SU-DHL-6 (cell line): ENCODE results near the gene ZWILCH.

Experiments
- EZH2phosphoT487 ChIP-seq: fragments of 200-600 bp; sonication (generic), shearing (Covaris generic); conservative IDR thresholded peaks from 2 replicates; pipeline ENCODE4 v1.6.1; 2018; ENCODE audit warnings: mild to moderate bottlenecking, antibody characterized with exemption, low read length, moderate library complexity, mixed read lengths
- TF ChIP-seq, protein P1 (sequence below): fragments of 200-600 bp; sonication (generic); IDR thresholded peaks from one replicate; pipeline ENCODE4 v1.5.1; 2017; ENCODE audit warnings: antibody characterized with exemption, mild to moderate bottlenecking, low read length, moderate library complexity; ENCODE audit not compliant: insufficient read depth, poor library complexity, severe bottlenecking

DNA sequence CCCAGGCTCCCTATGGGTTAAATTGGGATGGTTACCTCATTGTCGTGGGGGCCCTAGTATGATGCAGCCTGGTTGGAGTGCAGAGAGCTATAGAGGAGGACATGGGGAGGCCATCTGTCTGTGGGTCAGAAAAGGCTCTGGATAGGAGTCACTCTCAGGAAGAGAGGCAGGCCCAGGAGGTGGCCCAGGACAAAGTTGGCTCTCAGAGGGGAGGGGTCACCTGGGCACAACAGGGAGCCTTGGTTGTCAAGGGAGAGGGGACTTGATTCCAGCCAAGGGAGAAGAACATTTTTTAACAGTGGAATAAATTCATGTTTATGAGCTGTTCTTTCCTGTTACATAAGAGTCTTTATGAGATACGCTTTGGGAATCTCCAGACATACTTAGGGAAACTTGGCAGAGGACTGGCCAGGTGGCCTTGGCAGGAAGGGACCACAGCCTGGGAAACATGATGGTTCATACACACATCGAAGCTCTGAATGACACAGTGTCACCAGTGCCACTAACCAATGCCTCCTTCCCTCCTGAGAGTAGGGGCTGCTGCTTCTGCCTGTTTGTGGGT, 88.2 kb downstream of the ZWILCH start:
- TF ChIP-seq, protein P1, sequence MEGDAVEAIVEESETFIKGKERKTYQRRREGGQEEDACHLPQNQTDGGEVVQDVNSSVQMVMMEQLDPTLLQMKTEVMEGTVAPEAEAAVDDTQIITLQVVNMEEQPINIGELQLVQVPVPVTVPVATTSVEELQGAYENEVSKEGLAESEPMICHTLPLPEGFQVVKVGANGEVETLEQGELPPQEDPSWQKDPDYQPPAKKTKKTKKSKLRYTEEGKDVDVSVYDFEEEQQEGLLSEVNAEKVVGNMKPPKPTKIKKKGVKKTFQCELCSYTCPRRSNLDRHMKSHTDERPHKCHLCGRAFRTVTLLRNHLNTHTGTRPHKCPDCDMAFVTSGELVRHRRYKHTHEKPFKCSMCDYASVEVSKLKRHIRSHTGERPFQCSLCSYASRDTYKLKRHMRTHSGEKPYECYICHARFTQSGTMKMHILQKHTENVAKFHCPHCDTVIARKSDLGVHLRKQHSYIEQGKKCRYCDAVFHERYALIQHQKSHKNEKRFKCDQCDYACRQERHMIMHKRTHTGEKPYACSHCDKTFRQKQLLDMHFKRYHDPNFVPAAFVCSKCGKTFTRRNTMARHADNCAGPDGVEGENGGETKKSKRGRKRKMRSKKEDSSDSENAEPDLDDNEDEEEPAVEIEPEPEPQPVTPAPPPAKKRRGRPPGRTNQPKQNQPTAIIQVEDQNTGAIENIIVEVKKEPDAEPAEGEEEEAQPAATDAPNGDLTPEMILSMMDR: no peak
- no peak for TF ChIP-seq EZH2phosphoT487
